ENCODE measurements around the gene XYLT2. TPM values are rescaled to one million over a fixed set of nuclear protein-coding genes. Genes with fewer than 3 reads are reported as not detected.

XYLT2 gene
- total RNA-seq, 1 experiment from 2014 or later, result 26.4 TPM

DNA sequence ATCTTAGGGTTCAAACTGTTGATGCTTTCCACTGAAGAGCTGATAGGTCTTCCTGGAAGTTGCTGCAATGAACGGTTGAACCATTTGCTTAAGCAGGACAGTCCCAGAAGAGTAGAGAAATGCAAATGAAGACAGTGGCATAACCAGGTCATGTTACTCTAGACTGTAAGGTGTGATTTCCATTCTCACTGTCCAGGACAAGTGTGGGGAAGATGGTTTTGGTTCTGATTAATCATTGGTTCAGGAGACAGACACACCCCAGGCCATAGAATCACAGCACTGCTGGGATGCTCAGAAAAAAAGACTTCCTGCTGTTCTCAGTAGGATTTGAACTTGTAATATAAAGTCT is 34.8 kb upstream of the XYLT2 start:
- Histone ChIP-seq H2AK5ac (ENCODE audit: insufficient read length, low read length) (no peak overlapping the region), H4K5ac (ENCODE audit: insufficient read length, low read depth, low read length) (no peak overlapping the region), H4K91ac (ENCODE audit: insufficient read length, low read depth, low read length) (no peak overlapping the region), H2BK15ac (ENCODE audit: low read depth, low read length) (no peak overlapping the region), H3K4me2 (ENCODE audit: insufficient read depth, insufficient read length, low read length) (no peak overlapping the region), H4K8ac (replicated peaks; ENCODE audit: insufficient read length, low read depth, low read length) (no peak overlapping the region), H3K9me3 (ENCODE audit: control insufficient read depth, low read depth, low read length) (no peaks in the 10 kb centered on the region), H3K27me3 (ENCODE audit: insufficient read depth, low read length) (no peaks in the 10 kb centered on the region), H3T11ph (ENCODE audit: low read length) (no peak overlapping the region), H2BK120ac (ENCODE audit: low read depth, low read length, poor library complexity, severe bottlenecking) (no peak overlapping the region), H3K56ac (ENCODE audit: insufficient read length, low read depth, low read length) (no peak overlapping the region), H2BK12ac (ENCODE audit: insufficient read length, low read depth, low read length) (no peak overlapping the region), H2AFZ (ENCODE audit: low read length) (no peak overlapping the region), H3K14ac (ENCODE audit: insufficient read depth, low read length) (no peak overlapping the region), H3K4ac (ENCODE audit: low read depth, low read length) (no peak overlapping the region), H3K27ac (ENCODE audit: insufficient read length, low read depth, low read length) (no peak overlapping the region), H3K18ac (ENCODE audit: insufficient read length, low read depth, low read length) (no peak overlapping the region), H4K20me1 (ENCODE audit: control insufficient read depth, insufficient read depth, insufficient read length) (no peaks in the 10 kb centered on the region), H3K23ac (ENCODE audit: insufficient read length, low read depth, low read length) (no peak overlapping the region), H3K79me1 (ENCODE audit: insufficient read depth, low read depth, low read length, poor library complexity, severe bottlenecking) (no peaks in the 10 kb centered on the region), H2BK20ac (ENCODE audit: low read depth, low read length, poor library complexity, severe bottlenecking) (no peak overlapping the region), H3K4me1 (ENCODE audit: insufficient read depth, low read length) (peaks cover 8% of the 10 kb centered on the region), H3K9ac (ENCODE audit: extremely low read depth, insufficient read length, low read length) (no peak overlapping the region), H3K23me2 (ENCODE audit: insufficient read length, low read depth, low read length, poor library complexity, severe bottlenecking) (no peaks in the 10 kb centered on the region), H3K79me2 (ENCODE audit: insufficient read depth, low read length) (no peaks in the 10 kb centered on the region), H2BK5ac (ENCODE audit: insufficient read length, low read length) (no peak overlapping the region)
- DNase-seq, result no peak
- Mint-ChIP-seq H3K27ac (peak overlapping the region in 1 of 3 experiments; percentile 69; a peak in 2 of 7 replicates), H3K36me3 (ENCODE audit: insufficient read depth in 1 of 3, low read depth in 3 of 3) (peaks cover 0 to 18% (median 0%) of the 10 kb centered on the region in 3 experiments; a peak in 3 of 7 replicates), H3K27me3 (ENCODE audit: low read depth) (peaks cover 8% of the 10 kb centered on the region), H3K4me1 (peaks cover 31 to 37% of the 10 kb centered on the region in 2 experiments), H3K9me3 (peaks cover 4 to 15% of the 10 kb centered on the region in 2 experiments; a peak in 2 of 5 replicates), H3K4me3 (no peak overlapping the region)
- TF ChIP-seq, protein P1, sequence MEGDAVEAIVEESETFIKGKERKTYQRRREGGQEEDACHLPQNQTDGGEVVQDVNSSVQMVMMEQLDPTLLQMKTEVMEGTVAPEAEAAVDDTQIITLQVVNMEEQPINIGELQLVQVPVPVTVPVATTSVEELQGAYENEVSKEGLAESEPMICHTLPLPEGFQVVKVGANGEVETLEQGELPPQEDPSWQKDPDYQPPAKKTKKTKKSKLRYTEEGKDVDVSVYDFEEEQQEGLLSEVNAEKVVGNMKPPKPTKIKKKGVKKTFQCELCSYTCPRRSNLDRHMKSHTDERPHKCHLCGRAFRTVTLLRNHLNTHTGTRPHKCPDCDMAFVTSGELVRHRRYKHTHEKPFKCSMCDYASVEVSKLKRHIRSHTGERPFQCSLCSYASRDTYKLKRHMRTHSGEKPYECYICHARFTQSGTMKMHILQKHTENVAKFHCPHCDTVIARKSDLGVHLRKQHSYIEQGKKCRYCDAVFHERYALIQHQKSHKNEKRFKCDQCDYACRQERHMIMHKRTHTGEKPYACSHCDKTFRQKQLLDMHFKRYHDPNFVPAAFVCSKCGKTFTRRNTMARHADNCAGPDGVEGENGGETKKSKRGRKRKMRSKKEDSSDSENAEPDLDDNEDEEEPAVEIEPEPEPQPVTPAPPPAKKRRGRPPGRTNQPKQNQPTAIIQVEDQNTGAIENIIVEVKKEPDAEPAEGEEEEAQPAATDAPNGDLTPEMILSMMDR (conservative IDR thresholded peaks at IDR 0.05), result no peak
- WGBS (ENCODE audit: extremely low coverage, insufficient read length, low lambda C conversion rate), result no CpG with 5 or more reads among the region's 1 CpG
